HG02678 (cell line): ENCODE measurements around the gene C4A.
"Not testable (repeated sequence)": the region's sequence is repeated elsewhere in the genome, so short reads cannot be mapped to it uniquely, and the experiment has no call there.

Source experiments
- ATAC-seq: cut with Tn5 transposase; IDR thresholded peaks from one replicate; pipeline ENCODE4 v1.9.1; 2021; ENCODE audit warnings: mild to moderate bottlenecking, moderate library complexity; ENCODE audit not compliant: unreplicated experiment

C4A gene

DNA sequence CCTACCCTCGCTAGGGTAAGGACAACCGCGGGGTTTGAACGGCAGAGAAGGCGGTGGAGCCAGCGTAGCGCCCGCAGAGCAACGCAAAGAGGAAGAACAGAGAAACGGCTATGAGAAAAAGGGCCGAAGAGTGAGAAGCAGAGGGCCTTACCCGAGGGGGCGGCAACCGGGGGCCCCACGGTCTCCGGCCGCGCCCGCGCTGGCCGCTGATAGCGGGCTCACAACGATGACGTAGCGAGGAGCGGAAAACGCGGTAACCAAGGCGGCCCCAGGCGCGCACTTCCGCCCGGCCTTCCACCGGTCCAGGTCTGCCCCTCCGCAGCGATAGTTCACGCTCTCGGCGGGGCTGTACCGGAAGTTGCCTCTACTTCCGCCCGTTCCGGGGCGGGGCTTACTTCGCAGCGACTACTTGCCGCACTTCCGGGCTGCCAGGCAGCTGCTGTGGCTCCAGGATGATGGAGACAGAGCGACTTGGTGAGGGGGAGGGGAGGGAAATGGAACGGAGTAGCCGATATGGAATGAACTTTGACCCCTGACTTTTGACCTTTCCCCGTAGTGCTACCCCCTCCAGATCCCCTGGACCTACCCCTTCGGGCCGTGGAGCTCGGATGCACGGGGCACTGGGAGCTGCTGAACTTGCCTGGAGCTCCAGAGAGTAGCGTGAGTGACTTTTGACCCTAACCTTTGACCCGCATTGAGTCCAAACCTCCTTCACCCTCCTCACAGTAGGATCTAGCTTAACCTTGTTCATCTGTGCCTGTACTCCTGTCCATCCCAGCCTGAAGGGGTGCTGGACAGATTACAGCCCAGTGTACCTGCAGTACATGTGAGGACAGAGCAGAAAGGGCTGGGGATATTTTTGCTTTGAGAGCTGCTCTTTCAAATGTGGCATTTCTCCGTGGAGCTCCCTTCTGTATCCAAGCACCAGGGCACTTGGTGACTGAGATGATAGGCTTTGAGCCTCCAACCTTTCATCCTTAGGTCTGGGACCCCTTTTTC, 22.8 kb upstream of the C4A start, which contains the start of the genes NELFE and SKIC2:
NELFE (minus strand) TSS at position 231 of the 999 bp plus-strand sequence. CDS start 525 bp downstream, outside the sequence.
SKIC2 (plus strand) TSS at position 435 of the 999 bp plus-strand sequence; CDS start at position 453, 18 bp downstream.
- ATAC-seq: peak; percentile 97

- ATAC-seq: no peak
Observed at GRCh38 chr6:31961616-31962015, 20.2 kb upstream of the C4A start.

GRCh38 chr6:31963921-31964320, 17.9 kb upstream of the C4A start:
- ATAC-seq: no peak

DNA sequence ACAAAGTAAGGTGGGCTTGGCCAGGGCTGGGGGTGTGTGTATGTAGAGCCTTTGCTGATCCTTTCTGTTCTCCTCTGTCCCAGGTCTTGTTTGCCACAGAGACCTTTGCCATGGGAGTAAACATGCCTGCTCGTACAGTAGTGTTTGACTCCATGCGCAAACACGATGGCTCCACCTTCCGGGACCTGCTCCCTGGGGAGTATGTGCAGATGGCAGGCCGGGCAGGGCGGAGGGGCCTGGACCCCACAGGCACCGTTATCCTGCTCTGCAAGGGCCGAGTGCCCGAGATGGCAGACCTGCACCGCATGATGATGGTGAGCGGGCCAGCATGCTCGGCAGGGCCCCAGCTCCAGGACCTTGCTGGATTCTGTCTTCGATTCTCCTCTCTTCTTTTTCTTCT, 16.2 kb upstream of the C4A start:
- ATAC-seq: no peak

- no peak for ATAC-seq
Observed at GRCh38 chr6:31966506-31966905, 15.4 kb upstream of the C4A start.

DNA sequence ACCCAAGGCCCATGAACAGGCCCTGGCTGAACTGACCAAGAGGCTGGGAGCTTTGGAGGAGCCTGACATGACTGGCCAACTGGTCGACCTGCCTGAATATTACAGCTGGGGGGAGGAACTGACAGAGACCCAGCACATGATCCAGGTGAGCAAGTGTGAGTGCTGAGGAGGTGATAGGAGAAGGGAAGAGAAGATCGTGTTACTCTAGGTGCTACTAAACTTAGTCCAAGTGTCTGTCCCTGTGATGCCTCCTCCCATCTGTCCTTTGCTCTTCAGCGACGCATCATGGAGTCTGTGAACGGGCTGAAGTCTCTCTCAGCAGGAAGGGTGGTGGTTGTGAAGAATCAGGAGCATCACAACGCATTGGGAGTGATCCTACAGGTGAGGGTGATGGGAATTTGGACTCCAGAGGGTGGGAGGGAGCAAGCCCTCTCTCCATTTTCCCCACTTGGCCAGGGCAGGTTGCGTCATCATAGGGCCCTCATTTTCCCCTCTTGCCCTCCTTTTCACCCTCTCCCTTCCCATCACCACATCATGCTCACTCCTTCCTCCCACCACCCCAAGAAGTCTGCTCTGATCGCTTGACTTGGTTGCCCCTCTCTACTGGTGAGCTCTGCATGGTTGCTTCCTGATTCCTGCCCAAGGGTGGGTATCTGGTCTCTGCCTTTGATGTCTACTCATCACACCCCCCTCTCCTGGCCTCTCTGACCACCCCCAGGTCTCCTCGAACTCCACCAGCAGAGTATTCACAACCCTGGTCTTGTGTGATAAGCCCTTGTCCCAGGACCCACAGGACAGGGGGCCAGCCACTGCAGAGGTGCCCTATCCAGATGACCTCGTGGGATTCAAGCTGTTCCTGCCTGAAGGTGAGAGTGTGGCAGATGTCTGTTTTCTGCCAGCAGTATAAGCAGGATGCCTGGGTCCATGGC, 14.6 kb upstream of the C4A start:
- no peak for ATAC-seq

DNA sequence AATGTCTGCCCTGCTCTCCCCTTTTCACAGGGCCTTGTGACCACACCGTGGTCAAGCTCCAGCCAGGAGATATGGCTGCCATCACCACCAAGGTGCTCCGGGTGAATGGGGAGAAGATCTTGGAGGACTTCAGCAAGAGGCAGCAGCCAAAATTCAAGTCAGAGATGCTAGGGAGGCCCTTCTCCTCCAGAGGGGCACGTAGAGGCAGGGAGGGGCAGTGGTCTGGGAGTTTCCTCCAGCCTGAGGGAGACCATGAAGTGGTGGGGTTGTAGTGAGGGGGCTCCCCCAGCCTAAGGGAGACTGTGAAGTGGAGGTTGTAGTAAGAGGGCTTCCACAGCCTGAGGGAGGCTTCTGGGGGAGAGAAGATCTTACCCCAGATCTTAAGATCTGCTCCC, 13.9 kb upstream of the C4A start:
- no peak for ATAC-seq

GRCh38 chr6:31968326-31968725, 13.5 kb upstream of the C4A start:
- no peak for ATAC-seq

- no peak for ATAC-seq
Observed at GRCh38 chr6:31968791-31969711, 12.8 kb upstream of the C4A start.

DNA sequence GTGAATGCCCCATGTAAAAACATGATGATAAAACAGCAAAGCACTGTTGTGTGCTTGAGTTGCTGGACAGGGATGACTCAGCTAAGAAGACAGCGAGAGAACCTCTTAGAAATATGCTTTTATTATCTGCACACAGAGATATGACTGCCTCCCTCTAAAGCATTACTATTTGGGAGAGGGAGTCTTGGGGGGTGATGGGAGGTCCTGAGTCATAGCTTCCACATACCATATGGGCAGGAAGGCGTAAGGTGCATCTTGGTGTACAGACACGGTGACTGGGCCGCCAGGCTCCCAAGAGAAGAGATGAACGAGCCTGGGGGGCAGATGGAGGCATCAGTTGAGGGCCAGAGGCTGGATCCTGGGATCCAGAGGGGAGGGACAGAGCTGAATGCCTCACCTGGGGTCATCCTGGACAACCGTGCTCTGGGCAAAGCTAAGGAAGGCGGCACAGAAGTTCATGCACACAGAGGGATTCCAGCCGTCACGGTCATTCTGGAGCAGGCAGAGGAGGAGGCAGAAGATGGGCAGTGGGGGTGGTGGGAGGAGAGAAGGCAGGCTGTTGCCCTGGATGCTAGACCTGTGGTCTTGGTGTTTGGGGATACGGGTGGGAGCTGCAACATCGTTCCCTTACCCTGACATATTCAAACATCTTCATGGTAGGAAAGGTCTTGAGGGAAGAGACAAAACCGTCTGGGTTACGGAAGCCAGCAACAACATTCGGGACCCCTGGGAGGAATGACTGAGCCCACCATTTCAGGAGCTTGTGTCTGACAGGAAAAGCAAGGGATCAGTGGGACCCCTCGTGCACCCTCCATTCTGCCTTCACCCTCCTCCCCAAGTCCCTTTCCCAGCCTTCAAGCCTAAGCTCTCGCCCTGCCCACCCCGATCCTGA, 11.9 kb upstream of the C4A start:
- no peak for ATAC-seq

DNA sequence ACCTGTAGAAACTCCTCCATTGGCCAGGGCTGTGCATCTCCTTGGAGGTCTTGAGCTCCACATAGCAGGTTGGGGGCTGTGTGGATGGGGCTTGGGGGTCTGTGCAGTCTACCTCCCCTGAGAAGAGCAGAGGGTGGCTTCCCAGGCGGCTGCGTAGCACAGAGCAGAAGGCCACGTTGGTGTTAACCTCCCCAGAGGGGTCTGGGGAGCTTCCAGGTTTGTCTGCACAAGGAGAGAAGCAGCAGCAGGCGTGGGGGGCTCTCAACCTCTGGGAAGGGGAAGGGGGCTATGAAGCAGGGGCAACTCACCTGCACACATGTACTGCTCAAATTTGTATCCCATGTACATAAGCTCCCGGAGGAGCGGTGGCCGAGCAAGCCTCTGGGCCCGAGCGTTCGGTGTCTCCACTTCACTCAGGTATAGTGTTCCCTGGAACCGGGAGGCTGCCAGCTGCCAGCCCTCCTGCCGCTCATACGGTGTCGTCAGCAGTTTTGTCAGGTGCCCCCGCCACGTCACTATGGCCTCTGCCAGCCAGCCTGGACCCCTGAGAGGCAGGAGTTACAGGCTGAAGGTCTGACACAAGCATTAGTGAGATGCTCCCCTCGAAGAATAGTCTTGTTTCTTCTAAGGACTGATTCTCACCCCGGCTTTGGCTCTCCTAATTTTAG, 11.1 kb upstream of the C4A start:
- no peak for ATAC-seq

- ATAC-seq: no peak
Observed at GRCh38 chr6:31971279-31971992, 10.4 kb upstream of the C4A start.

- peak; percentile 91 for ATAC-seq
Observed at GRCh38 chr6:31971993-31972708, 9.7 kb upstream of the C4A start, which contains the start of gene DXO. TSS of gene DXO (minus strand) at chr6:31972138. CDS start at chr6:31971675, 463 bp downstream.

GRCh38 chr6:31972709-31973350, 9.0 kb upstream of the C4A start:
- ATAC-seq: no peak

DNA sequence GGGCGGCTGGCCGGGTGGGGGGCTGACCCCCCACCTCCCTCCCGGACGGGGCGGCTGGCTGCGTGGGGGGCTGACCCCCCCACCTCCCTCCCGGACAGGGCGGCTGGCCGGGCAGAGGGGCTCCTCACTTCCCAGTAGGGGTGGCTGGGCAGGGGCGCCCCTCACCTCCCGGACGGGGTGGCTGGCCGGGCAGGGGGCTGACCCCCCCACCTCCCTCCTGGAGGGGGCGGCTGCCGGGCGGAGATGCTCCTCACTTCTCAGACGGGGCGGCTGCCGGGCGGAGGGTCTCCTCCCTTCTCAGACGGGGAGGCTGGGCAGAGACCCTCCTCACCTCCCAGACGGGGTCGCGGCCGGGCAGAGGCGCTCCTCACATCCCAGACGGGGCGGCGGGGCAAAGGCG, 5.8 kb upstream of the C4A start:
- not testable (repeated sequence) for ATAC-seq

DNA sequence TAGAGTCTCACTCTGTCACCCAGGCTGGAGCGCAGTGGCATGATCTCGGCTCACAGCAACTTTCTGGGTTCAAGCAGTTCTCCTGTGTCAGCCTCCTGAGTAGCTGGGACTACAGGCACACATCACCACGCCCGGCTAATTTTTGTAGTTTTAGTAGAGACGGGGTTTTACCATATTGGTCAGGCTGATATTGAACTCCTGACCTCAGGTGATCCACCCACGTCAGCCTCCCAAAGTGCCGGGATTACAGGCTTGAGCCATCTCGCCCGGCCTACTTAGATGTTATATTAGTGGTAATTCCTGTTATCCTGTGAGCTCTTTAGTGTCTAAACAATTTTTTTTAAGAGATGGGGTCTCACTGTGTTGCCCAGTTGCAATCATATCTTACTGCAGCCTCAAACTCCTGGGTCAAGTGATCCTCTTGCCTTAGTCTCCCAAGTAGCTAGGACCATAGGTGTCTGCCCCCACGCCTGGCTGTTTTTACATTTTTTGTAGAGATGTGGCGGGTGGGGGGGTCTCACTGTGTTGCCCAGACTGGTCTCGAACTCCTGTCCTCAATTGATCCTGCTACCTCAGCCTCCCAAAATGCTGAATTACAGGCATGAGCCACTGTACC, 3.9 kb upstream of the C4A start:
- ATAC-seq: no peak
